Measurements from ENCODE around the gene COL24A1.

Gene COL24A1

GRCh38 chr1:86068841-86069756 is 87.5 kb downstream of the COL24A1 start:
- in situ Hi-C loops (cut with MboI; ENCODE audit: low pct_unique_long_range_greater_than_20kb, low sequenced_read_pairs, unreplicated experiment): no loop called here
- no peak for DNase-seq (ENCODE audit: low spot score)
- TF ChIP-seq, protein P1, sequence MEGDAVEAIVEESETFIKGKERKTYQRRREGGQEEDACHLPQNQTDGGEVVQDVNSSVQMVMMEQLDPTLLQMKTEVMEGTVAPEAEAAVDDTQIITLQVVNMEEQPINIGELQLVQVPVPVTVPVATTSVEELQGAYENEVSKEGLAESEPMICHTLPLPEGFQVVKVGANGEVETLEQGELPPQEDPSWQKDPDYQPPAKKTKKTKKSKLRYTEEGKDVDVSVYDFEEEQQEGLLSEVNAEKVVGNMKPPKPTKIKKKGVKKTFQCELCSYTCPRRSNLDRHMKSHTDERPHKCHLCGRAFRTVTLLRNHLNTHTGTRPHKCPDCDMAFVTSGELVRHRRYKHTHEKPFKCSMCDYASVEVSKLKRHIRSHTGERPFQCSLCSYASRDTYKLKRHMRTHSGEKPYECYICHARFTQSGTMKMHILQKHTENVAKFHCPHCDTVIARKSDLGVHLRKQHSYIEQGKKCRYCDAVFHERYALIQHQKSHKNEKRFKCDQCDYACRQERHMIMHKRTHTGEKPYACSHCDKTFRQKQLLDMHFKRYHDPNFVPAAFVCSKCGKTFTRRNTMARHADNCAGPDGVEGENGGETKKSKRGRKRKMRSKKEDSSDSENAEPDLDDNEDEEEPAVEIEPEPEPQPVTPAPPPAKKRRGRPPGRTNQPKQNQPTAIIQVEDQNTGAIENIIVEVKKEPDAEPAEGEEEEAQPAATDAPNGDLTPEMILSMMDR (IDR thresholded peaks at IDR 0.05; ENCODE audit: extremely low read depth, insufficient read depth, missing control alignments): no peak

DNA sequence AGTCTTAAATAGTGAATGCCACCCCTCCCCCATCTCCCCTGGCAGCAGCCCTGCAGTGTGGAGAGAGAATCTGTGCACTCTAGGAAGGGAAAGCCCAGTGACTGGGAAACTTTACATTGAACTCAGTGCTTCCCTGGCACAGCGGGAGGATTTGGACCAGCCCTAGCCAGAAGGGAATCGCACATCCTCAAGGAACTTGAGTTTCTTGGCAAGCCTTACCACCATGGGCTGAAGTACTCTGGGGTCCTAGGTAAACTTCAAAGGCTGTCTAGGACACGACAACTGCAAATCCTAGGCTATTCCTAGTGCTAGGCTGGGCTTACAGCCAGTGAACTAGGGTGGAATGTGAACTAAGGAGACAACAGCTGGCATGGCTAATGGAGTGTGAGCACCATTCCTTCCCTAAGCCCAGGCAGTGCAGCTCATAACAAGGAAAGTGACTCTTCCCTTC is 88.3 kb downstream of the COL24A1 start:
- TF ChIP-seq, protein P1 (IDR thresholded peaks at IDR 0.05; ENCODE audit: extremely low read depth, insufficient read depth, missing control alignments): no peak
- in situ Hi-C loops (cut with MboI; ENCODE audit: low pct_unique_long_range_greater_than_20kb, low sequenced_read_pairs, unreplicated experiment): no loop called here
- DNase-seq (ENCODE audit: low spot score): no peak

DNA sequence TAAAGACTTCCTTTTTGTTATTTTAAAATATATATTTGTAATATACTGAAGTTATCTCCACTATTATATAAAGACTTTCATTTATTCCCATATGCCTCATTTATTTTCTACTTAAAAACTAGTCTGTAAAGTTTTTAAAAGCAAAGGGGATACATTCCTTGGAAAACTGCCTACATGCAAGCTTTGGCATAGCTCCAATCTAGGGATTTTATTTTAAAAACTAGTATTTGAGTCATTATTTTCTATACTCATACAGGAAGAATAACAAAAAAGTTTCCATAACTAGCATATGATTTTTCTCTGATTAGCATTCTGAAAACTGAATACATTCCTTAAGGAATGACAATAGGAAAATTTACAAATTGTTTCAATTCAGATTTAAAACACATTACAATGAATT is 88.9 kb downstream of the COL24A1 start:
- DNase-seq (ENCODE audit: low spot score): no peak
- TF ChIP-seq, protein P1 (IDR thresholded peaks at IDR 0.05; ENCODE audit: extremely low read depth, insufficient read depth, missing control alignments): no peak
- in situ Hi-C loops (cut with MboI; ENCODE audit: low pct_unique_long_range_greater_than_20kb, low sequenced_read_pairs, unreplicated experiment): no loop called here

- in situ Hi-C loops (cut with MboI; ENCODE audit: low pct_unique_long_range_greater_than_20kb, low sequenced_read_pairs, unreplicated experiment): no loop called here
- TF ChIP-seq, protein P1 (IDR thresholded peaks at IDR 0.05; ENCODE audit: extremely low read depth, insufficient read depth, missing control alignments): no peak
- no peak for DNase-seq (ENCODE audit: low spot score)
Observed at GRCh38 chr1:86064899-86065298, 91.7 kb downstream of the COL24A1 start.

DNA sequence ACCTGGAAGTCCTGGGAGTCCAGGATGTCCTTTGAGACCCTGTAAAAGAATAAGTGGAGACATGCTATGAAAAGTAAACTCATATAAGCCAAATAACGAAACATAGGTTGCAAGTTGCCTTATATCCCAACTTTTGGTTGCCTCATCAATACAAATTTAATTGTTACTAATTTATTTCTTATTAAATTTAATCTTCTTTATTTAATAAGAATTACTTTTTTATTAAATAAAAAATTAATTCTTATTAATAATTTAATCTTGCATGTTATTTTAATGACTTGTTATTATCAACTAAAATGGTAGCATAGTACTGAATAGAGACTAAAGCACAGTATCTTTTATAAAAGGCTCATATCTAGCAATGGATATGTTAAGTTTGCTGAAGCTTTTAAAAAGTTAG is 92.9 kb downstream of the COL24A1 start:
- TF ChIP-seq, protein P1 (IDR thresholded peaks at IDR 0.05; ENCODE audit: extremely low read depth, insufficient read depth, missing control alignments): no peak
- no peak for DNase-seq (ENCODE audit: low spot score)
- in situ Hi-C loops (cut with MboI; ENCODE audit: low pct_unique_long_range_greater_than_20kb, low sequenced_read_pairs, unreplicated experiment): no loop called here

DNA sequence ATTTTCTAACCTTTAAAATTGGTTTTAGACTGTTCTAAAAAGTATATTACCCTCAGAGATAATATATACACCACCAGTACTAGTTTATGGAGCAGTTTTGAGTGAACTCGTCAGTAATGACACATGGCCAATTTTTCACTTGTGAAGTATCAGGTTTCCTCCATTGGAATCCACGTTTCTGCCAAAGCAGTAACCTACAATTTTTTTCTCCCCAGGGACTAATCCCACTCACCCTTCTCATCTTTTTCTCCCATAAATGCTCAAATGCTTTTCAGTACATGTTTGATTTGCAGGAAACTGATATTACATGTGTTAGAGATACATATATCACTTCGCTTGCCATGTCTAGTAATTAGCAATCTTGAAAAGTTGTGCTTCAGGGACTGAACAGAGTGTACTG is 94.1 kb downstream of the COL24A1 start:
- in situ Hi-C loops (cut with MboI; ENCODE audit: low pct_unique_long_range_greater_than_20kb, low sequenced_read_pairs, unreplicated experiment): no loop called here
- no peak for DNase-seq (ENCODE audit: low spot score)
- TF ChIP-seq, protein P1 (IDR thresholded peaks at IDR 0.05; ENCODE audit: extremely low read depth, insufficient read depth, missing control alignments): no peak

Data from GM13977 (cell line).